Activated CD4-positive, alpha-beta T cell treated with anti-CD3 and anti-CD28 coated beads, Interleukin-2, Interleukin-6, amounts not matched to agents 100 ng/mL and 50 ng/mL, durations not matched to agents 16 hours and 8 hours (primary cell): ENCODE results near the gene ACLY.

Experiments used
- DNase-seq: peaks from one replicate; pipeline ENCODE4 v3.0.0-alpha.2; 2020

Gene ACLY

GRCh38 chr17:41918314-41919164 is at the start of gene ACLY:
Gene ACLY (minus strand): TSS chr17:41918951. CDS start chr17:41913873, 5,078 bp downstream.
- DNase-seq: peak; percentile 99

GRCh38 chr17:41967921-41968578 is 49.3 kb upstream of the ACLY start:
- DNase-seq: no peak

- DNase-seq: peak; percentile 51
Observed at GRCh38 chr17:41967141-41967920, 48.6 kb upstream of the ACLY start.

GRCh38 chr17:41966463-41967140 is 47.9 kb upstream of the ACLY start, which contains the start of gene CNP:
Gene CNP (plus strand): TSS chr17:41966795. CDS start chr17:41966885, 90 bp downstream.
- peak; percentile 93 for DNase-seq

- DNase-seq: peak; percentile 74
Observed at GRCh38 chr17:41965694-41966462, 47.1 kb upstream of the ACLY start.

- peak; percentile 79 for DNase-seq
Observed at GRCh38 chr17:41962768-41963434, 44.1 kb upstream of the ACLY start.

GRCh38 chr17:41962111-41962510 is 43.4 kb upstream of the ACLY start:
- DNase-seq: no peak

- DNase-seq: no peak
Observed at GRCh38 chr17:41959336-41960095, 40.8 kb upstream of the ACLY start.

GRCh38 chr17:41959030-41959335 is 40.2 kb upstream of the ACLY start:
- no peak for DNase-seq

GRCh38 chr17:41957869-41958439 is 39.2 kb upstream of the ACLY start:
- no peak for DNase-seq

GRCh38 chr17:41957031-41957868 is 38.5 kb upstream of the ACLY start:
- DNase-seq: no peak

GRCh38 chr17:41956522-41956921 is 37.8 kb upstream of the ACLY start:
- DNase-seq: no peak

- no peak for DNase-seq
Observed at GRCh38 chr17:41948762-41949460, 30.2 kb upstream of the ACLY start.

- DNase-seq: no peak
Observed at GRCh38 chr17:41944943-41945342, 26.2 kb upstream of the ACLY start.

GRCh38 chr17:41943492-41943891 is 24.7 kb upstream of the ACLY start:
- no peak for DNase-seq

- no peak for DNase-seq
Observed at GRCh38 chr17:41942626-41943373, 24.0 kb upstream of the ACLY start.

GRCh38 chr17:41941168-41941567 is 22.4 kb upstream of the ACLY start:
- DNase-seq: no peak

GRCh38 chr17:41939693-41940090 is 20.9 kb upstream of the ACLY start:
- DNase-seq: no peak
